MM.1S (cell line): Measurements from ENCODE around the gene TCERG1.

Experiments
- DNase-seq: peaks from one replicate; pipeline ENCODE4 v3.0.0-alpha.2; 2015
- H2AFZ ChIP-seq: fragments of 300-600 bp; sonication (generic); 2 replicates; pipeline ENCODE4 v1.6.0; 2016; ENCODE audit warnings: antibody characterized with exemption, low read length
- H3F3A ChIP-seq: fragments of 300-600 bp; sonication (generic); 2 replicates; pipeline ENCODE4 v1.6.1; 2016; ENCODE audit warnings: mild to moderate bottlenecking, antibody characterized with exemption, low read length, moderate library complexity, mixed read lengths; ENCODE audit not compliant: insufficient read depth
- H3K27ac ChIP-seq: fragments of 300-600 bp; sonication (generic); 2 replicates; pipeline ENCODE4 v1.5.1; 2016; ENCODE audit warnings: mild to moderate bottlenecking, low read length
- H3K27me3 ChIP-seq: fragments of 300-600 bp; sonication (generic); replicated peaks from 2 replicates; pipeline ENCODE4 v1.6.0; 2016; ENCODE audit warnings: low read length; ENCODE audit not compliant: insufficient read depth
- H3K36me3 ChIP-seq: fragments of 300-600 bp; sonication (generic); replicated peaks from 2 replicates; pipeline ENCODE4 v1.6.1; 2016; ENCODE audit warnings: mild to moderate bottlenecking, low read length, mixed read lengths; ENCODE audit not compliant: insufficient read depth
- H3K4me1 ChIP-seq: fragments of 300-600 bp; sonication (generic); 2 replicates; pipeline ENCODE4 v1.6.1; 2016; ENCODE audit warnings: low read length, mixed read lengths
- H3K4me2 ChIP-seq: fragments of 300-600 bp; sonication (generic); 2 replicates; pipeline ENCODE4 v1.6.0; 2016; ENCODE audit warnings: low read depth, low read length
- H3K4me3 ChIP-seq: fragments of 300-600 bp; sonication (generic); 2 replicates; pipeline ENCODE4 v1.5.1; 2016; ENCODE audit warnings: low read length, mixed read lengths
- H3K79me2 ChIP-seq: fragments of 300-600 bp; sonication (generic); 2 replicates; pipeline ENCODE4 v1.6.1; 2016; ENCODE audit warnings: mixed run types, low read length, mixed read lengths
- H3K9ac ChIP-seq: fragments of 300-600 bp; sonication (generic); 2 replicates; pipeline ENCODE4 v1.6.1; 2016; ENCODE audit warnings: low read length, mixed read lengths
- H3K9me2 ChIP-seq: fragments of 300-600 bp; sonication (generic); replicated peaks from 2 replicates; pipeline ENCODE4 v1.6.1; 2016; ENCODE audit warnings: mild to moderate bottlenecking, low read length, mixed read lengths; ENCODE audit not compliant: insufficient read depth
- H3K9me3 ChIP-seq: fragments of 300-600 bp; sonication (generic); replicated peaks from 2 replicates; pipeline ENCODE4 v1.6.1; 2016; ENCODE audit warnings: mild to moderate bottlenecking, low read length, mixed read lengths; ENCODE audit not compliant: insufficient read depth
- H4K20me1 ChIP-seq: fragments of 300-600 bp; sonication (generic); 2 replicates; pipeline ENCODE4 v1.6.1; 2016; ENCODE audit warnings: mild to moderate bottlenecking, low read length, moderate library complexity, mixed read lengths; ENCODE audit not compliant: insufficient read depth
- EZH2 ChIP-seq: fragments of 300-600 bp; sonication (generic); optimal IDR thresholded peaks from 2 replicates; pipeline ENCODE3; 2017; ENCODE audit warnings: low read depth, mild to moderate bottlenecking, antibody characterized with exemption, low read length, mixed read lengths
- EZH2phosphoT487 ChIP-seq: fragments of 300-600 bp; sonication (generic); IDR thresholded peaks from 2 replicates; pipeline ENCODE4 v1.6.1; 2018; ENCODE audit warnings: antibody characterized with exemption, low read length
- TF ChIP-seq, protein P1 (sequence below): fragments of 300-600 bp; sonication (generic); IDR thresholded peaks from 2 replicates; pipeline ENCODE4 v1.5.1; 2016; ENCODE audit warnings: antibody characterized with exemption, low read length, mixed read lengths

Gene TCERG1

DNA sequence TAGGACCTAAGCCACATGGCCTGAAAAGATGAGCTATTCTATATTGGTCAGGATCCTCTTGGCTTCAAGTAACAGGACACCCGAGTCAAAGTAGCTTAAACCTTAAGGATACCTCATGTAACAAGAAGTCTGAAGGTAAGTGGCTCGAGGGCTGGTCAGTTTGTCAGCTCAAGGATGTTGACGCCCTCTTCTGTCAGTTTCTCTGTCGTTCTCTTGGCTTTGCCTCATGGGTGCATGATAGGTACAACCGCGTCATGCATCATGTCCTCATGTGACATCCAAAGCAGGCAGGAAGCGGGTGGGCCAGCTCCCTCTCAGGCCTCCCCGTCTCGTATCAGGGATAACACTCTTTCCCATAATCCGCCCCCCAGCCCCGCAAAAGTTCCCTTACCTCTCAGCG is 22.1 kb upstream of the TCERG1 start:
- Histone ChIP-seq H3K79me2 (no peaks in the 10 kb centered on the region), H3K4me1 (peaks cover 16% of the 10 kb centered on the region), H3K9me2 (no peaks in the 10 kb centered on the region), H3K36me3 (no peaks in the 10 kb centered on the region), H3K4me2 (no peak overlapping the region), H4K20me1 (no peaks in the 10 kb centered on the region), H3K4me3 (no peak overlapping the region), H3F3A (peaks cover 9% of the 10 kb centered on the region; the same call in 1 of the 2 replicates), H3K9me3 (no peaks in the 10 kb centered on the region), H3K27me3 (no peaks in the 10 kb centered on the region), H3K9ac (no peak overlapping the region), H3K27ac (no peak overlapping the region), H2AFZ (no peak overlapping the region)
- TF ChIP-seq EZH2phosphoT487 (no peak), EZH2 (no peak)
- TF ChIP-seq, protein P1, sequence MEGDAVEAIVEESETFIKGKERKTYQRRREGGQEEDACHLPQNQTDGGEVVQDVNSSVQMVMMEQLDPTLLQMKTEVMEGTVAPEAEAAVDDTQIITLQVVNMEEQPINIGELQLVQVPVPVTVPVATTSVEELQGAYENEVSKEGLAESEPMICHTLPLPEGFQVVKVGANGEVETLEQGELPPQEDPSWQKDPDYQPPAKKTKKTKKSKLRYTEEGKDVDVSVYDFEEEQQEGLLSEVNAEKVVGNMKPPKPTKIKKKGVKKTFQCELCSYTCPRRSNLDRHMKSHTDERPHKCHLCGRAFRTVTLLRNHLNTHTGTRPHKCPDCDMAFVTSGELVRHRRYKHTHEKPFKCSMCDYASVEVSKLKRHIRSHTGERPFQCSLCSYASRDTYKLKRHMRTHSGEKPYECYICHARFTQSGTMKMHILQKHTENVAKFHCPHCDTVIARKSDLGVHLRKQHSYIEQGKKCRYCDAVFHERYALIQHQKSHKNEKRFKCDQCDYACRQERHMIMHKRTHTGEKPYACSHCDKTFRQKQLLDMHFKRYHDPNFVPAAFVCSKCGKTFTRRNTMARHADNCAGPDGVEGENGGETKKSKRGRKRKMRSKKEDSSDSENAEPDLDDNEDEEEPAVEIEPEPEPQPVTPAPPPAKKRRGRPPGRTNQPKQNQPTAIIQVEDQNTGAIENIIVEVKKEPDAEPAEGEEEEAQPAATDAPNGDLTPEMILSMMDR = no peak
- DNase-seq = no peak

DNA sequence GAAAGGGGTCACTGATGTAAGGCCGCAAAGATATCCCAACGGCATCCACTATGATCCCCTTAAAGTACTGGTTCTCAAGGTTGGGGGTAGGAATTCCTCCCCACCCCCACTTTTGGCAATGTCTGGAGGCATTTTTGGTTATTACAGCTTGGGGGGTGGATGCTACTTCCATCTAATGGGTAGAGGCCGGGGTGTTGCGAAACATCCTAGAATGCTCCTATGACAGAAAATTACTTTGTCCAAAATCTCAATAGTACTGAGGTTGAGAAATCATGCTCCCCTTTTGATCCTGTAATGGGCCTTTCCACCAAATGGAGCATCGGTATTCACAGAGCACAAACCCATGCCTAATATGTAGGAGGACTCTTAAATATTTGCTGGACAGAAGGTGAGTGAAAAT is 20.8 kb upstream of the TCERG1 start:
- Histone ChIP-seq H3K9me2 (no peaks in the 10 kb centered on the region), H3K4me2 (peak overlapping the region; percentile 58; the same call in 1 of the 2 replicates), H3K4me1 (peaks cover 16% of the 10 kb centered on the region), H4K20me1 (no peaks in the 10 kb centered on the region), H2AFZ (no peak overlapping the region), H3F3A (peaks cover 9% of the 10 kb centered on the region; the same call in 1 of the 2 replicates), H3K4me3 (no peak overlapping the region), H3K9ac (peak overlapping the region; percentile 5; the same call in 1 of the 2 replicates), H3K27ac (no peak overlapping the region), H3K79me2 (no peaks in the 10 kb centered on the region), H3K9me3 (no peaks in the 10 kb centered on the region), H3K36me3 (no peaks in the 10 kb centered on the region), H3K27me3 (no peaks in the 10 kb centered on the region)
- TF ChIP-seq EZH2phosphoT487 (no peak), EZH2 (no peak)
- TF ChIP-seq, protein P1 = no peak
- DNase-seq = no peak

DNA sequence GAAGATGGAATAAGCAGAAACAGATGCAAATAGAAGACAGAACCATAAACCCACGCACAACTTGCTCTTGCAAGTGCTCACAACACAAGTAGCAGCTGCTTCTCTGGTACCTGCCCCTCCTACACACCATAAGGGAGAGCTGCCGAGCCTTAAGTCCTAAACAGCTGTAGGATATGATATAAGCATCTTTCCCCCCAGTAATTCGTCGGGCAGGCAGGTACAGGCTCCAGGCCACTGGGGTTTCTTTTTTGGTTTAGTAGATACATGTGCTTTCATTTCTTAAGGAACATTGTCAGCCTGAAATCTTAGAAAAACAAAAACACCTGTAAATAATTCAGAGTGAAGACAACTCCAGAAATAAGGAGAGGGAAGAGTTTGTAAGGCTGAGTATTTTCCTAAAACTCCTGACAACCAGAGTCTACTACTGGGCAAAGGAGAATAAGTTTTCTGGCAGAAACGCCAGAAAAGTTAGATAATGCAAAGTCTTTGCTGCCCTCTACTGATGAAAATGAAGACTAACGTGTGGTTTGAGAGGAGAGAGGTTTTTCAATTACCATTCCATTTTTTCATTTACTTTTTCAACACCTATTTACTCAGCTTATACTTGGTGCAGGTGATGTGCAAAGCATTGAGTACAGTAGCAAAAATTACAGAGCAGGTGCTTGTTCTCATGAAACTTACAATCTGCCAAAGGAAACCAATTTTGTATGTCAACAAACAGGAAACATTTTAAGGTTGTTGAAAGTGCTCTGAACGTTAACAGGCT is 20.1 kb upstream of the TCERG1 start:
- no peaks in the 10 kb centered on the region for H3K9me3 ChIP-seq
- no peaks in the 10 kb centered on the region for H4K20me1 ChIP-seq
- H3K36me3 ChIP-seq = no peaks in the 10 kb centered on the region
- H3F3A ChIP-seq = peaks cover 9% of the 10 kb centered on the region; the same call in 1 of the 2 replicates
- peak; percentile 60 for DNase-seq
- H3K4me1 ChIP-seq = peaks cover 16% of the 10 kb centered on the region
- TF ChIP-seq EZH2 = no peak
- TF ChIP-seq, protein P1 = peak; percentile 76
- no peak for TF ChIP-seq EZH2phosphoT487
- no peaks in the 10 kb centered on the region for H3K9me2 ChIP-seq
- peak overlapping the region; percentile 5; the same call in 1 of the 2 replicates for H3K9ac ChIP-seq
- H2AFZ ChIP-seq = peak overlapping the region; percentile 41
- H3K4me3 ChIP-seq = peak overlapping the region; percentile 17; the same call in 1 of the 2 replicates
- no peaks in the 10 kb centered on the region for H3K27me3 ChIP-seq
- peak overlapping the region; percentile 58 for H3K4me2 ChIP-seq
- H3K27ac ChIP-seq = no peak overlapping the region
- H3K79me2 ChIP-seq = no peaks in the 10 kb centered on the region
